ENCODE data around the gene DPP7. TPM values are rescaled to one million over a fixed set of nuclear protein-coding genes. Genes with fewer than 3 reads are reported as not detected.

The DPP7 gene
- total RNA-seq, 2 donors from 2014 or later: 20.1 to 30.6 TPM

- H3K36me3 ChIP-seq (ENCODE audit: control insufficient read depth, insufficient read depth, low read length): peaks cover 23% of the 10 kb centered on the region
- no peak for TF ChIP-seq CTCF (conservative IDR thresholded peaks at IDR 0.05)
- H3K4me1 Mint-ChIP-seq: peaks cover 10% of the 10 kb centered on the region
- no peaks in the 10 kb centered on the region for H3K9me3 ChIP-seq (ENCODE audit: control insufficient read depth, low read length)
- no peaks in the 10 kb centered on the region for H3K9me3 Mint-ChIP-seq
- peak overlapping the region; percentile 85 for H3K27ac Mint-ChIP-seq
- H3K36me3 Mint-ChIP-seq (ENCODE audit: low read depth): peaks cover 19% of the 10 kb centered on the region
- no peaks in the 10 kb centered on the region for H3K4me1 ChIP-seq (ENCODE audit: control insufficient read depth, insufficient read depth, low read length)
- 5 to 8% methylated on average over 17 to 22 of the region's 22 CpGs for WGBS, 2 experiments (ENCODE audit: insufficient coverage in 1 of 2, insufficient read length in 1 of 2)
- peak; percentile 68 for DNase-seq
- peak overlapping the region; percentile 95 for H3K4me3 ChIP-seq (ENCODE audit: low read length)
- H3K27me3 Mint-ChIP-seq (ENCODE audit: insufficient read depth): peaks cover 6% of the 10 kb centered on the region
- H3K27ac ChIP-seq (ENCODE audit: low read depth, low read length): no peak overlapping the region
- H3K4me3 Mint-ChIP-seq: peak overlapping the region; percentile 75
- no peaks in the 10 kb centered on the region for H3K27me3 ChIP-seq (ENCODE audit: control insufficient read depth, insufficient read depth, low read length, poor library complexity, severe bottlenecking)
- H3K9ac ChIP-seq (ENCODE audit: extremely low read depth, low read length, poor library complexity, severe bottlenecking): peak overlapping the region; percentile 60
Measured at GRCh38 chr9:137087409-137087925, 27.1 kb downstream of the DPP7 start.

DNA sequence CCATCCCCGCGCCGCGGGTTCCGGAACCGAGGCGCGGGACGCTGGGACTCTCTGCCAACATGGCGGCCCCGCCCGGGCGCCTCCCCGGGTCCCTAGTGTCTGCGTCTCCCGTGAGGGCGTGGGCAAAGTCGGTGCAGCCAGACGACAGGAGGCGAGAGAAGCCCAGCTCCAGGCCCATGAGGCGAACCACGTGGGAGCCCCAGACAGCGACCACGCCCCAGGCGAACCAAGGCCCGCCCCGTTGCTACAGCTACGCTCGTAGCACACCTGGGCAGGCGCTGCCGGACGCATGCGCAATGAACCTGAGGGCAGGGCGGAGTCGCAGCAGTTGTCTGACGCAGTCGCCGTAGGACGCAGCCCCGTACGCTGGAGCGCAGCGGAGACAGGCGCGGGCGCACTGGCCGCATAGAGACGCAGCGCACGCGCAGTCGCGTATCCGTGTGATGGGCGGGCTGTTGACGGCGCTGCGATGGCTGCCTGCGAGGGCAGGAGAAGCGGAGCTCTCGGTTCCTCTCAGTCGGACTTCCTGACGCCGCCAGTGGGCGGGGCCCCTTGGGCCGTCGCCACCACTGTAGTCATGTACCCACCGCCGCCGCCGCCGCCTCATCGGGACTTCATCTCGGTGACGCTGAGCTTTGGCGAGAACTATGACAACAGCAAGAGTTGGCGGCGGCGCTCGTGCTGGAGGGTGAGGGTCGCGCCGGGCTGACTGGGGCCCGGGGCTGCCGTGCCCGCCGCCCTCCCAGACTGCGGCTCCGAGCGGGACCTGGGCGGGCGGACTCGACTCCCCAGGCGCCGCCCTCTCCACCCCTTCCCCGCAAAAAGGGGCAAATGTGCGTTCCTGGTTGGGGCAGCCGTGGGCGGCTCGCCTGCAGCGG lies 27.8 kb downstream of the DPP7 start, which contains the start of gene MAN1B1:
TSS of gene MAN1B1 (plus strand) at position 455 of the 878 bp plus-strand sequence. CDS start at position 470, 15 bp downstream.
- Mint-ChIP-seq H3K27me3 (ENCODE audit: insufficient read depth) (peaks cover 6% of the 10 kb centered on the region), H3K9me3 (no peaks in the 10 kb centered on the region), H3K27ac (peak within 1 kb of the TSS; percentile 85), H3K4me1 (peaks cover 10% of the 10 kb centered on the region), H3K36me3 (ENCODE audit: low read depth) (peaks cover 18% of the 10 kb centered on the region), H3K4me3 (peak within 1 kb of the TSS; percentile 75)
- Histone ChIP-seq H3K4me1 (ENCODE audit: control insufficient read depth, insufficient read depth, low read length) (no peaks in the 10 kb centered on the region), H3K4me3 (ENCODE audit: low read length) (peak within 1 kb of the TSS; percentile 95), H3K9ac (ENCODE audit: extremely low read depth, low read length, poor library complexity, severe bottlenecking) (peak within 1 kb of the TSS; percentile 60), H3K27ac (ENCODE audit: low read depth, low read length) (peak within 1 kb of the TSS; percentile 49), H3K36me3 (ENCODE audit: control insufficient read depth, insufficient read depth, low read length) (peaks cover 18% of the 10 kb centered on the region), H3K27me3 (ENCODE audit: control insufficient read depth, insufficient read depth, low read length, poor library complexity, severe bottlenecking) (no peaks in the 10 kb centered on the region), H3K9me3 (ENCODE audit: control insufficient read depth, low read length) (no peaks in the 10 kb centered on the region)
- peak; percentile 99 for DNase-seq
- TF ChIP-seq CTCF (conservative IDR thresholded peaks at IDR 0.05): no peak
- 0% methylated on average over 64 to 101 of the region's 101 CpGs for WGBS, 2 experiments (ENCODE audit: insufficient coverage in 1 of 2, insufficient read length in 1 of 2)

- H3K4me3 Mint-ChIP-seq: peak overlapping the region; percentile 75
- peaks cover 14% of the 10 kb centered on the region for H3K36me3 ChIP-seq (ENCODE audit: control insufficient read depth, insufficient read depth, low read length)
- no peak overlapping the region for H3K9ac ChIP-seq (ENCODE audit: extremely low read depth, low read length, poor library complexity, severe bottlenecking)
- H3K27ac Mint-ChIP-seq: peak overlapping the region; percentile 46
- peaks cover 10% of the 10 kb centered on the region for H3K4me1 Mint-ChIP-seq
- peaks cover 6% of the 10 kb centered on the region for H3K27me3 Mint-ChIP-seq (ENCODE audit: insufficient read depth)
- no peaks in the 10 kb centered on the region for H3K9me3 Mint-ChIP-seq
- WGBS, 2 experiments (ENCODE audit: insufficient coverage in 1 of 2, insufficient read length in 1 of 2): 8 to 11% methylated on average over 51 to 58 of the region's 58 CpGs
- H3K9me3 ChIP-seq (ENCODE audit: control insufficient read depth, low read length): no peaks in the 10 kb centered on the region
- H3K4me1 ChIP-seq (ENCODE audit: control insufficient read depth, insufficient read depth, low read length): no peaks in the 10 kb centered on the region
- peak overlapping the region; percentile 95 for H3K4me3 ChIP-seq (ENCODE audit: low read length)
- peak; percentile 74 for DNase-seq
- H3K36me3 Mint-ChIP-seq (ENCODE audit: low read depth): peaks cover 15% of the 10 kb centered on the region
- H3K27me3 ChIP-seq (ENCODE audit: control insufficient read depth, insufficient read depth, low read length, poor library complexity, severe bottlenecking): no peaks in the 10 kb centered on the region
- H3K27ac ChIP-seq (ENCODE audit: low read depth, low read length): peak overlapping the region; percentile 38
- no peak for TF ChIP-seq CTCF (conservative IDR thresholded peaks at IDR 0.05)
Measured at GRCh38 chr9:137085920-137086530, 28.5 kb downstream of the DPP7 start.
